Measurements from ENCODE around the gene CTNND2.

The CTNND2 gene

GRCh38 chr5:11411621-11412020 lies 492.6 kb downstream of the CTNND2 start:
- H3K4me1 ChIP-seq (ENCODE audit: insufficient read depth, low read length) = peaks cover 3% of the 10 kb centered on the region
- no peak overlapping the region for H3K4me3 ChIP-seq (ENCODE audit: low read length)
- H3K36me3 ChIP-seq (ENCODE audit: insufficient read depth, low read length) = peaks cover 16% of the 10 kb centered on the region
- H2AFZ ChIP-seq (ENCODE audit: low read depth, low read length) = no peak overlapping the region
- H3K27me3 ChIP-seq (ENCODE audit: insufficient read depth, low read length) = no peaks in the 10 kb centered on the region
- H3K9me3 ChIP-seq (ENCODE audit: low read length) = no peaks in the 10 kb centered on the region

GRCh38 chr5:11407556-11408145 lies 496.6 kb downstream of the CTNND2 start:
- no peak overlapping the region for H2AFZ ChIP-seq (ENCODE audit: low read depth, low read length)
- H3K4me1 ChIP-seq (ENCODE audit: insufficient read depth, low read length) = peaks cover 5% of the 10 kb centered on the region
- H3K4me3 ChIP-seq (ENCODE audit: low read length) = no peak overlapping the region
- no peaks in the 10 kb centered on the region for H3K9me3 ChIP-seq (ENCODE audit: low read length)
- H3K36me3 ChIP-seq (ENCODE audit: insufficient read depth, low read length) = peaks cover 24% of the 10 kb centered on the region
- H3K27me3 ChIP-seq (ENCODE audit: insufficient read depth, low read length) = no peaks in the 10 kb centered on the region

- H3K36me3 ChIP-seq (ENCODE audit: insufficient read depth, low read length) = peaks cover 14% of the 10 kb centered on the region
- no peaks in the 10 kb centered on the region for H3K9me3 ChIP-seq (ENCODE audit: low read length)
- H2AFZ ChIP-seq (ENCODE audit: low read depth, low read length) = no peak overlapping the region
- H3K4me1 ChIP-seq (ENCODE audit: insufficient read depth, low read length) = peaks cover 29% of the 10 kb centered on the region
- H3K27me3 ChIP-seq (ENCODE audit: insufficient read depth, low read length) = no peaks in the 10 kb centered on the region
- no peak overlapping the region for H3K4me3 ChIP-seq (ENCODE audit: low read length)
Measured at GRCh38 chr5:11400316-11400715, 503.9 kb downstream of the CTNND2 start.

GRCh38 chr5:11398728-11399127 lies 505.5 kb downstream of the CTNND2 start:
- no peaks in the 10 kb centered on the region for H3K9me3 ChIP-seq (ENCODE audit: low read length)
- H3K4me3 ChIP-seq (ENCODE audit: low read length) = no peak overlapping the region
- no peaks in the 10 kb centered on the region for H3K27me3 ChIP-seq (ENCODE audit: insufficient read depth, low read length)
- H3K4me1 ChIP-seq (ENCODE audit: insufficient read depth, low read length) = peaks cover 33% of the 10 kb centered on the region
- no peak overlapping the region for H2AFZ ChIP-seq (ENCODE audit: low read depth, low read length)
- peaks cover 14% of the 10 kb centered on the region for H3K36me3 ChIP-seq (ENCODE audit: insufficient read depth, low read length)

- Histone ChIP-seq H3K36me3 (ENCODE audit: insufficient read depth, low read length) (peaks cover 17% of the 10 kb centered on the region), H3K9me3 (ENCODE audit: low read length) (no peaks in the 10 kb centered on the region), H3K4me1 (ENCODE audit: insufficient read depth, low read length) (peaks cover 33% of the 10 kb centered on the region), H3K27me3 (ENCODE audit: insufficient read depth, low read length) (no peaks in the 10 kb centered on the region), H3K4me3 (ENCODE audit: low read length) (no peak overlapping the region), H2AFZ (ENCODE audit: low read depth, low read length) (no peak overlapping the region)
Measured at GRCh38 chr5:11397549-11397948, 506.7 kb downstream of the CTNND2 start.

GRCh38 chr5:11396917-11397316 lies 507.3 kb downstream of the CTNND2 start:
- Histone ChIP-seq H3K36me3 (ENCODE audit: insufficient read depth, low read length) (peaks cover 17% of the 10 kb centered on the region), H3K4me1 (ENCODE audit: insufficient read depth, low read length) (peaks cover 33% of the 10 kb centered on the region), H3K4me3 (ENCODE audit: low read length) (no peak overlapping the region), H3K9me3 (ENCODE audit: low read length) (no peaks in the 10 kb centered on the region), H3K27me3 (ENCODE audit: insufficient read depth, low read length) (no peaks in the 10 kb centered on the region), H2AFZ (ENCODE audit: low read depth, low read length) (no peak overlapping the region)

- H2AFZ ChIP-seq (ENCODE audit: low read depth, low read length) = no peak overlapping the region
- H3K4me3 ChIP-seq (ENCODE audit: low read length) = no peak overlapping the region
- H3K36me3 ChIP-seq (ENCODE audit: insufficient read depth, low read length) = peaks cover 9% of the 10 kb centered on the region
- no peaks in the 10 kb centered on the region for H3K27me3 ChIP-seq (ENCODE audit: insufficient read depth, low read length)
- peaks cover 33% of the 10 kb centered on the region for H3K4me1 ChIP-seq (ENCODE audit: insufficient read depth, low read length)
- no peaks in the 10 kb centered on the region for H3K9me3 ChIP-seq (ENCODE audit: low read length)
Measured at GRCh38 chr5:11394933-11395332, 509.3 kb downstream of the CTNND2 start.

GRCh38 chr5:11390291-11390767 lies 513.9 kb downstream of the CTNND2 start:
- Histone ChIP-seq H3K9me3 (ENCODE audit: low read length) (no peaks in the 10 kb centered on the region), H3K4me3 (ENCODE audit: low read length) (no peak overlapping the region), H2AFZ (ENCODE audit: low read depth, low read length) (no peak overlapping the region), H3K36me3 (ENCODE audit: insufficient read depth, low read length) (peaks cover 8% of the 10 kb centered on the region), H3K27me3 (ENCODE audit: insufficient read depth, low read length) (no peaks in the 10 kb centered on the region), H3K4me1 (ENCODE audit: insufficient read depth, low read length) (peaks cover 24% of the 10 kb centered on the region)

- peaks cover 15% of the 10 kb centered on the region for H3K4me1 ChIP-seq (ENCODE audit: insufficient read depth, low read length)
- no peaks in the 10 kb centered on the region for H3K27me3 ChIP-seq (ENCODE audit: insufficient read depth, low read length)
- peaks cover 12% of the 10 kb centered on the region for H3K36me3 ChIP-seq (ENCODE audit: insufficient read depth, low read length)
- no peak overlapping the region for H3K4me3 ChIP-seq (ENCODE audit: low read length)
- H3K9me3 ChIP-seq (ENCODE audit: low read length) = peaks cover 4% of the 10 kb centered on the region
- no peak overlapping the region for H2AFZ ChIP-seq (ENCODE audit: low read depth, low read length)
Measured at GRCh38 chr5:11387382-11387781, 516.9 kb downstream of the CTNND2 start.

GRCh38 chr5:11386398-11386797 lies 517.8 kb downstream of the CTNND2 start:
- peaks cover 12% of the 10 kb centered on the region for H3K36me3 ChIP-seq (ENCODE audit: insufficient read depth, low read length)
- H3K4me3 ChIP-seq (ENCODE audit: low read length) = no peak overlapping the region
- peaks cover 4% of the 10 kb centered on the region for H3K9me3 ChIP-seq (ENCODE audit: low read length)
- no peaks in the 10 kb centered on the region for H3K27me3 ChIP-seq (ENCODE audit: insufficient read depth, low read length)
- no peak overlapping the region for H2AFZ ChIP-seq (ENCODE audit: low read depth, low read length)
- peaks cover 15% of the 10 kb centered on the region for H3K4me1 ChIP-seq (ENCODE audit: insufficient read depth, low read length)

GRCh38 chr5:11385901-11386293 lies 518.3 kb downstream of the CTNND2 start:
- Histone ChIP-seq H3K36me3 (ENCODE audit: insufficient read depth, low read length) (peaks cover 12% of the 10 kb centered on the region), H3K9me3 (ENCODE audit: low read length) (peaks cover 4% of the 10 kb centered on the region), H2AFZ (ENCODE audit: low read depth, low read length) (no peak overlapping the region), H3K4me3 (ENCODE audit: low read length) (no peak overlapping the region), H3K27me3 (ENCODE audit: insufficient read depth, low read length) (no peaks in the 10 kb centered on the region), H3K4me1 (ENCODE audit: insufficient read depth, low read length) (peaks cover 15% of the 10 kb centered on the region)

GRCh38 chr5:11385251-11385900 lies 518.9 kb downstream of the CTNND2 start:
- no peaks in the 10 kb centered on the region for H3K27me3 ChIP-seq (ENCODE audit: insufficient read depth, low read length)
- H3K4me3 ChIP-seq (ENCODE audit: low read length) = no peak overlapping the region
- H3K4me1 ChIP-seq (ENCODE audit: insufficient read depth, low read length) = peaks cover 15% of the 10 kb centered on the region
- peaks cover 12% of the 10 kb centered on the region for H3K36me3 ChIP-seq (ENCODE audit: insufficient read depth, low read length)
- H2AFZ ChIP-seq (ENCODE audit: low read depth, low read length) = no peak overlapping the region
- peaks cover 4% of the 10 kb centered on the region for H3K9me3 ChIP-seq (ENCODE audit: low read length)

- H3K4me3 ChIP-seq (ENCODE audit: low read length) = no peak overlapping the region
- H3K4me1 ChIP-seq (ENCODE audit: insufficient read depth, low read length) = peaks cover 15% of the 10 kb centered on the region
- H2AFZ ChIP-seq (ENCODE audit: low read depth, low read length) = no peak overlapping the region
- no peaks in the 10 kb centered on the region for H3K27me3 ChIP-seq (ENCODE audit: insufficient read depth, low read length)
- peaks cover 12% of the 10 kb centered on the region for H3K36me3 ChIP-seq (ENCODE audit: insufficient read depth, low read length)
- H3K9me3 ChIP-seq (ENCODE audit: low read length) = peaks cover 4% of the 10 kb centered on the region
Measured at GRCh38 chr5:11384441-11385250, 519.6 kb downstream of the CTNND2 start.

Measured in neuron (in vitro differentiated cells).